ENCODE measurements around the gene UGT3A1. TPM values are rescaled to one million over a fixed set of nuclear protein-coding genes. Genes with fewer than 3 reads are reported as not detected.

Gene UGT3A1
- total and polyA plus RNA-seq, 2 donors (not counting 3 experiments of a cell fraction or from before 2014, with no cell fraction given): not detected

- no peak for FAIRE-seq
- CTCF ChIA-PET: interaction anchor here (0.8 kb wide), 1 partner anchor 17 kb away, joined by 3 read pairs; no protein-coding TSS in a partner anchor
- DNase-seq (ENCODE audit: low read depth, low spot score): no peak
- Histone ChIP-seq H3K9me3 (replicated peaks; ENCODE audit: control insufficient read depth, insufficient read depth, low read length) (no peaks in the 10 kb centered on the region), H3K4me2 (ENCODE audit: insufficient read depth, low read length) (no peak overlapping the region), H3K4me1 (ENCODE audit: control insufficient read depth, extremely low read depth, insufficient read depth, low read length) (no peaks in the 10 kb centered on the region), H3K27ac (ENCODE audit: insufficient read depth, low read depth, low read length) (no peak overlapping the region), H3K4me3 (replicated peaks in 1 of 3; ENCODE audit: insufficient read depth in 1 of 3, low read depth in 1 of 3, low read length in 3 of 3) (no peak overlapping the region), H3K79me2 (ENCODE audit: control insufficient read depth, insufficient read depth, low read length) (no peaks in the 10 kb centered on the region), H3K36me3 (ENCODE audit: control insufficient read depth in 2 of 2, extremely low read depth in 1 of 2, insufficient read depth in 2 of 2, low read length in 2 of 2) (no peaks in the 10 kb centered on the region), H3K9me1 (replicated peaks; ENCODE audit: control insufficient read depth, extremely low read depth, insufficient read depth, low read length) (no peaks in the 10 kb centered on the region), H4K20me1 (replicated peaks; ENCODE audit: control insufficient read depth, extremely low read depth, insufficient read depth, low read length) (no peaks in the 10 kb centered on the region), H3K9ac (replicated peaks; ENCODE audit: extremely low read depth, insufficient read depth, low read length) (no peak overlapping the region), H3K27me3 (ENCODE audit: control insufficient read depth in 2 of 2, insufficient read depth in 2 of 2, low read length in 2 of 2) (peaks cover 0 to 3% of the 10 kb centered on the region in 2 experiments), H2AFZ (ENCODE audit: low read depth, low read length) (no peak overlapping the region)
- BruUV-seq (replicated peaks): no TSS peak
- dilution Hi-C loops (cut with MboI; ENCODE audit: extremely low pct_ligation_motif_present, low sequenced_read_pairs) (no loop called here), intact Hi-C loops (cut with micrococcal nuclease) (no loop called here)
- no peak for TF ChIP-seq GATA2 (IDR thresholded peaks at IDR 0.05; ENCODE audit: insufficient read depth, insufficient read length, low read depth, low read length)
- POLR2A ChIA-PET: no interaction called here
Measured at GRCh38 chr5:35956429-35956828, 34.8 kb downstream of the UGT3A1 start.

- TF ChIP-seq CTCF (IDR thresholded peaks at IDR 0.05; ENCODE audit: extremely low read depth in 1 of 2, insufficient read depth in 1 of 2, low read depth in 1 of 2, low read length in 2 of 2): no peak
- TF ChIP-seq POLR2A (IDR thresholded peaks at IDR 0.05; ENCODE audit: low read depth, low read length): no peak
- no peak for TF ChIP-seq MYC (IDR thresholded peaks at IDR 0.05; ENCODE audit: low read depth, low read length)
- no peak for TF ChIP-seq POLR2AphosphoS5 (IDR thresholded peaks at IDR 0.05; ENCODE audit: insufficient read depth, low read depth, low read length)
- TF ChIP-seq EZH2 (IDR thresholded peaks at IDR 0.05; ENCODE audit: borderline replicate concordance, low read depth, low read length, severe bottlenecking): no peak
- H3K4me3 ChIP-seq (replicated peaks in 1 of 3; ENCODE audit: insufficient read depth in 1 of 3, low read depth in 1 of 3, low read length in 3 of 3): no peak overlapping the region
- CTCF ChIA-PET: no interaction called here
- H2AFZ ChIP-seq (ENCODE audit: low read depth, low read length): no peak overlapping the region
- H3K4me1 ChIP-seq (ENCODE audit: control insufficient read depth, extremely low read depth, insufficient read depth, low read length): no peaks in the 10 kb centered on the region
- H3K27me3 ChIP-seq (ENCODE audit: control insufficient read depth in 2 of 2, insufficient read depth in 2 of 2, low read length in 2 of 2): peaks cover 0 to 3% of the 10 kb centered on the region in 2 experiments
- intact Hi-C loops (cut with micrococcal nuclease) (no loop called here), dilution Hi-C loops (cut with MboI; ENCODE audit: extremely low pct_ligation_motif_present, low sequenced_read_pairs) (no loop called here)
- H4K20me1 ChIP-seq (replicated peaks; ENCODE audit: control insufficient read depth, extremely low read depth, insufficient read depth, low read length): no peaks in the 10 kb centered on the region
- H3K27ac ChIP-seq (ENCODE audit: insufficient read depth, low read depth, low read length): no peak overlapping the region
- POLR2A ChIA-PET: no interaction called here
- FAIRE-seq (no peak), DNase-seq (ENCODE audit: low read depth, low spot score) (no peak)
- H3K79me2 ChIP-seq (ENCODE audit: control insufficient read depth, insufficient read depth, low read length): no peaks in the 10 kb centered on the region
- H3K9me3 ChIP-seq (replicated peaks; ENCODE audit: control insufficient read depth, insufficient read depth, low read length): no peaks in the 10 kb centered on the region
- no peaks in the 10 kb centered on the region for H3K9me1 ChIP-seq (replicated peaks; ENCODE audit: control insufficient read depth, extremely low read depth, insufficient read depth, low read length)
- no TSS peak for BruUV-seq (replicated peaks)
- H3K36me3 ChIP-seq (ENCODE audit: control insufficient read depth in 2 of 2, extremely low read depth in 1 of 2, insufficient read depth in 2 of 2, low read length in 2 of 2): no peaks in the 10 kb centered on the region
- H3K4me2 ChIP-seq (ENCODE audit: insufficient read depth, low read length): no peak overlapping the region
- H3K9ac ChIP-seq (replicated peaks; ENCODE audit: extremely low read depth, insufficient read depth, low read length): no peak overlapping the region
Measured at GRCh38 chr5:35954175-35954574, 37.0 kb downstream of the UGT3A1 start.

All from endothelial cell of umbilical vein (primary cell).